ENCODE data around the gene CUL4B. TPM values are rescaled to one million over a fixed set of nuclear protein-coding genes. Genes with fewer than 3 reads are reported as not detected.
"Not testable (repeated sequence)": the region's sequence is repeated elsewhere in the genome, so short reads cannot be mapped to it uniquely, and the experiment has no call there.

Gene CUL4B
- total RNA-seq: 10 to 100 TPM; 23.7 to 29.1 TPM
- long read RNA-seq, full-length matches to known transcripts: 7 of 12 reads
- long read RNA-seq, partial matches to known transcripts: 1 of 12 reads
- long read RNA-seq, other reads (novel, unspliced or antisense): 4 of 12 reads

GRCh38 chrX:120560842-120561633 is at the start of gene CUL4B:
TSS of gene CUL4B (minus strand) at chrX:120560962. CDS start at chrX:120560638, 324 bp downstream.
- DNase-seq: peak; percentile 91
- intact Hi-C loops (cut with DNase I): loop anchor here in 1 of 2 donors (5.0 kb wide), 1 partner anchor 41 kb away; the partner anchor contains the start of gene MCTS1
- ATAC-seq: peak; percentile 95 to 97

GRCh38 chrX:120604361-120604782 is 43.6 kb upstream of the CUL4B start:
- DNase-seq (no peak), ATAC-seq (peak; percentile 77 to 83)
- intact Hi-C loops (cut with DNase I): loop anchor here in 1 of 2 donors (5.0 kb wide), 1 partner anchor 42 kb away; the partner anchor contains the start of gene CUL4B

- intact Hi-C loops (cut with DNase I): loop anchor here in 1 of 2 donors (5.0 kb wide), 1 partner anchor 42 kb away; the partner anchor contains the start of gene CUL4B
- peak; percentile 97 to 99 for ATAC-seq
- DNase-seq: peak; percentile 85
These were observed 43.1 kb upstream of the CUL4B start, which contains the start of gene MCTS1 for GRCh38 chrX:120603707-120604360. TSS of gene MCTS1 (plus strand) at chrX:120604101. CDS start at chrX:120604237, 136 bp downstream.

- intact Hi-C loops (cut with DNase I): no loop called here
- no peak for DNase-seq
- ATAC-seq: no peak
These were observed 24.9 kb upstream of the CUL4B start for GRCh38 chrX:120585702-120586101.

- ATAC-seq: no peak
- intact Hi-C loops (cut with DNase I): no loop called here
- no peak for DNase-seq
These were observed 14.8 kb upstream of the CUL4B start for GRCh38 chrX:120575379-120576114.

GRCh38 chrX:120573806-120574205 is 13.0 kb upstream of the CUL4B start:
- DNase-seq; intact Hi-C loops (cut with DNase I); ATAC-seq: not testable (repeated sequence)

DNA sequence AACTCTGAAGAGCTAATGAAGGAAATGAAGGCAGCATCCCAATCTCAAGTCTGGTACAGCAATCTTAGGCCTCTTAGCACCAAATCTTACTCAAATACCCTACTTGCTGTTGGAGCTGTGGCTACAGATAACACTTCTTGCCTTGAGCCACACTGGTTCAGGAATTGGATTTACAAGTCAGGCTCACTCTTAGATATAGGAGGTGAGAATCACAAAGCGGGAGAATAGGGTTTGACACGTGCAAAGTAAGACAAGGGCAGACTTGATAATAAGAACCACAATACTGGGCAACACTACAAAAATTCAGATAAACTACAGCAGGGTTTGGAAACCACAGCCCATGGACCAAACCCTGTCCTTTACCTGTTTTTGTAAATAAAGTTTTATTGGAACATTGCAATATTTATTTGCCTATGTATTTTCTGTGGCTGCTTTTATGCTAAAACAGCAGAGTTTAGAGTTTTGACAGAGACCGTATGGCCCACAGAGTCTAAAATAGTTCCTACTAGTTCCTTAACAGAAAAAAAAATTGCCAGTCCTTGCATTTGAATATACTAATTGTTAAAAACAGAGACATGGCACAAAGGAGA is 9.3 kb upstream of the CUL4B start:
- DNase-seq: no peak
- intact Hi-C loops (cut with DNase I): no loop called here
- ATAC-seq: no peak

- no peak for ATAC-seq
- intact Hi-C loops (cut with DNase I): no loop called here
These were observed 7.8 kb upstream of the CUL4B start for GRCh38 chrX:120568609-120569008.

GRCh38 chrX:120568035-120568434 is 7.3 kb upstream of the CUL4B start:
- intact Hi-C loops (cut with DNase I): no loop called here

More at GRCh38 chrX:120568609-120569008, 7.8 kb upstream of the CUL4B start:
- no peak for DNase-seq

GRCh38 chrX:120566817-120567216 is 6.1 kb upstream of the CUL4B start:
- DNase-seq: no peak
- no peak for ATAC-seq
- intact Hi-C loops (cut with DNase I): no loop called here

More at GRCh38 chrX:120568035-120568434, 7.3 kb upstream of the CUL4B start:
- DNase-seq (no peak), ATAC-seq (no peak)

DNA sequence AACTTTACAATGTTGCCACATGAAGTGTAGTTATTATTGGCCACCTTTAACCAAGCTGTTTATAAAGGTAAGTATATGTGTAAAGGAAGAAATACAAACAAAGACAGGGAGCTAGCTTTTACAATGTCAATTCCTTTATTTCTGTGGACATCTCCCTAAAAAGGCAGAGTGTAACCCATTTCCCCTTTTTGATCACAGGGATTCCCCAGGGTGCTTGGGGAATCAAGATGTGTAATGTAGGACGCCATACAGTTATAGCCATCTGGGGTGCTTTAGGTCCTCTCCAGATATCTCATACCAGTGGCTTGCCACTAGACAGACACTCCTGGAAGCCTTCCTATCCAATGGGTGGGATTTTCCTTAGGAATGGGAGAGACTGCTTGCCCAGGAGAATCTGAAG is 4.2 kb upstream of the CUL4B start:
- DNase-seq (no peak), ATAC-seq (no peak)
- intact Hi-C loops (cut with DNase I): loop anchor here in 1 of 2 donors (5.0 kb wide), 1 partner anchor 37 kb away; the partner anchor contains the start of gene MCTS1

- no peak for DNase-seq
- intact Hi-C loops (cut with DNase I): loop anchor here in 1 of 2 donors (5.0 kb wide), 1 partner anchor 40 kb away; the partner anchor contains the start of gene MCTS1
- ATAC-seq: no peak
These were observed 1.8 kb upstream of the CUL4B start for GRCh38 chrX:120562569-120562926.

DNA sequence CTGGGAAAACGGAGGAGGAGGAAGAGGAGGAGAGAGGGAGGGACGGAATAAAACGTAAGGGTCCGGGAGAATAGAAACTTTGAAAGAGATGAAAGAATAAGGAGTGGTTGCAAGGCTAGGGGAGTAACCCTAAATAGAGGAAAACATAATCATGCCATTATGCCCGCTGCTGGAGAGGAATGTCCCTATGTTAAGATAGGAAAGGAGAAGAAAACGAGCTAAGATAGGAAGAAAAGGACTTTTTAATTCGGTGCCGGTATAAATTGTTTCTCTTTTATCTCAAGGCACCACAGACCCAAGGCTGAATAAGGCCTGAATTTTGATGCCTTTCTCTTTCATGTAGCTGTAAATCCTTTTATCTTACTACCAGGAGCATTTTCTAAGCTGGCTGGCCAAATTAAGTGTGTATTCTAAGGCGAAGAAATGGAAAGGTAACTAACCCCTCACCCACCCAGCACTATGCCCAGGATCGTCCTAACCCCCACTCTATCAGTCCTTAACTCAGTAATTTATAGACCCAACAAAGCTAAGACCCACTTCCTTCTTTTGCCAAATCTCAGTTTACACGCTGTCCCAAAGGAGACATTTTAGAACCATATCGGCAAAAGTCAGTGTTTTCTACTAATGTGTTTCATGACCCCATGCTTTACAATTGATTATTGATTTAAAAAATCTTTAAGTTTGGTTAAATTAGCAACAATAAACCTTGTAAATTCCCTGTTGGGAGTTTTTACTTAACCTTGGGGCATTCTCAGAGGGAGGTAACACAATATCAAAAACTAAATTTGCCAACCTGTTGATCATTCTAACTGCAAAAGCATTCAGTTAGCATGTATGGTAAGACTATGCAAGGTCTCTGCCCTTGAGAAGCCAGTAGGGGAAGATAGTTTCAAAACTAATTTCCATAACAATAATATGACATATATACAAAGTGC is 1.1 kb upstream of the CUL4B start:
- no peak for ATAC-seq
- DNase-seq: no peak
- intact Hi-C loops (cut with DNase I): loop anchor here in 1 of 2 donors (5.0 kb wide), 1 partner anchor 40 kb away; the partner anchor contains the start of gene MCTS1

- intact Hi-C loops (cut with DNase I): loop anchor here in 1 of 2 donors (5.0 kb wide), 1 partner anchor 42 kb away; the partner anchor contains the start of gene MCTS1
- DNase-seq (no peak), ATAC-seq (peak; percentile 27 to 36)
These were observed 339 bp downstream of the CUL4B start for GRCh38 chrX:120560405-120560841.

- intact Hi-C loops (cut with DNase I): loop anchor here in 1 of 2 donors (5.0 kb wide), 1 partner anchor 42 kb away; the partner anchor contains the start of gene MCTS1
- DNase-seq (no peak), ATAC-seq (no peak)
These were observed 958 bp downstream of the CUL4B start for GRCh38 chrX:120559804-120560203.

- DNase-seq: no peak
- ATAC-seq: no peak
- intact Hi-C loops (cut with DNase I): no loop called here
These were observed 4.5 kb downstream of the CUL4B start for GRCh38 chrX:120556251-120556650.

All from left cardiac atrium (tissue), 4 donors.